IPS-20b (cell line): Measurements from ENCODE around the gene RAB11FIP4.

Experiments
- H3K27ac ChIP-seq: one replicate; pipeline ENCODE4 v1.5.1; 2013; ENCODE audit warnings: low read length
- H3K27me3 ChIP-seq: 2 replicates; pipeline ENCODE4 v1.6.1; 2013; ENCODE audit warnings: mild to moderate bottlenecking, low read length, inconsistent platforms; ENCODE audit not compliant: insufficient read depth
- H3K36me3 ChIP-seq: 2 replicates; pipeline ENCODE4 v1.6.1; 2013; ENCODE audit warnings: low read depth, mild to moderate bottlenecking, inconsistent platforms, low read length, moderate library complexity; ENCODE audit not compliant: insufficient read depth
- H3K4me1 ChIP-seq: 2 replicates; pipeline ENCODE4 v1.6.1; 2013; ENCODE audit warnings: mild to moderate bottlenecking, control low read depth, inconsistent platforms, low read length, moderate library complexity; ENCODE audit not compliant: insufficient read depth
- H3K4me3 ChIP-seq: 2 replicates; pipeline ENCODE4 v1.5.1; 2013; ENCODE audit warnings: mild to moderate bottlenecking, low read length, inconsistent platforms
- H3K9ac ChIP-seq: 2 replicates; pipeline ENCODE4 v1.6.1; 2013; ENCODE audit warnings: low read depth, mild to moderate bottlenecking, inconsistent platforms, low read length, moderate library complexity
- H3K9me3 ChIP-seq: 2 replicates; pipeline ENCODE4 v1.6.1; 2013; ENCODE audit warnings: mild to moderate bottlenecking, low read depth, low read length, inconsistent platforms; ENCODE audit not compliant: insufficient read depth

Gene RAB11FIP4

GRCh38 chr17:31518478-31518877 is 127.0 kb downstream of the RAB11FIP4 start:
- Histone ChIP-seq H3K4me3 (no peak overlapping the region), H3K36me3 (peaks cover 28% of the 10 kb centered on the region), H3K9me3 (no peaks in the 10 kb centered on the region), H3K27ac (no peak overlapping the region), H3K4me1 (no peaks in the 10 kb centered on the region), H3K27me3 (no peaks in the 10 kb centered on the region), H3K9ac (no peak overlapping the region)

GRCh38 chr17:31521632-31522283 is 130.3 kb downstream of the RAB11FIP4 start:
- Histone ChIP-seq H3K36me3 (peaks cover 42% of the 10 kb centered on the region), H3K9me3 (no peaks in the 10 kb centered on the region), H3K27ac (no peak overlapping the region), H3K4me1 (no peaks in the 10 kb centered on the region), H3K9ac (no peak overlapping the region), H3K4me3 (no peak overlapping the region), H3K27me3 (no peaks in the 10 kb centered on the region)

- H3K27me3 ChIP-seq, result no peaks in the 10 kb centered on the region
- H3K9ac ChIP-seq, result no peak overlapping the region
- no peak overlapping the region for H3K27ac ChIP-seq
- no peaks in the 10 kb centered on the region for H3K4me1 ChIP-seq
- peaks cover 47% of the 10 kb centered on the region for H3K36me3 ChIP-seq
- H3K9me3 ChIP-seq, result no peaks in the 10 kb centered on the region
- H3K4me3 ChIP-seq, result no peak overlapping the region
These were observed 130.9 kb downstream of the RAB11FIP4 start for GRCh38 chr17:31522284-31522931.

GRCh38 chr17:31522987-31523495 is 131.6 kb downstream of the RAB11FIP4 start:
- Histone ChIP-seq H3K4me1 (no peaks in the 10 kb centered on the region), H3K9ac (no peak overlapping the region), H3K27ac (no peak overlapping the region), H3K9me3 (no peaks in the 10 kb centered on the region), H3K36me3 (peaks cover 54% of the 10 kb centered on the region), H3K4me3 (no peak overlapping the region), H3K27me3 (no peaks in the 10 kb centered on the region)

GRCh38 chr17:31523862-31524730 is 132.6 kb downstream of the RAB11FIP4 start:
- Histone ChIP-seq H3K36me3 (peaks cover 59% of the 10 kb centered on the region), H3K27me3 (no peaks in the 10 kb centered on the region), H3K9ac (no peak overlapping the region), H3K27ac (no peak overlapping the region), H3K9me3 (no peaks in the 10 kb centered on the region), H3K4me3 (no peak overlapping the region), H3K4me1 (no peaks in the 10 kb centered on the region)

- no peak overlapping the region for H3K4me3 ChIP-seq
- no peak overlapping the region for H3K9ac ChIP-seq
- H3K4me1 ChIP-seq, result no peaks in the 10 kb centered on the region
- H3K36me3 ChIP-seq, result peaks cover 64% of the 10 kb centered on the region
- peak overlapping the region; percentile 33 for H3K27ac ChIP-seq
- no peaks in the 10 kb centered on the region for H3K27me3 ChIP-seq
- H3K9me3 ChIP-seq, result no peaks in the 10 kb centered on the region
These were observed 133.7 kb downstream of the RAB11FIP4 start for GRCh38 chr17:31524926-31525800.

- Histone ChIP-seq H3K4me3 (no peak overlapping the region), H3K4me1 (no peaks in the 10 kb centered on the region), H3K9ac (no peak overlapping the region), H3K9me3 (no peaks in the 10 kb centered on the region), H3K27me3 (no peaks in the 10 kb centered on the region), H3K36me3 (peaks cover 70% of the 10 kb centered on the region), H3K27ac (no peak overlapping the region)
These were observed 134.5 kb downstream of the RAB11FIP4 start for GRCh38 chr17:31525801-31526549.

GRCh38 chr17:31527606-31528005 is 136.1 kb downstream of the RAB11FIP4 start:
- no peak overlapping the region for H3K9ac ChIP-seq
- no peak overlapping the region for H3K27ac ChIP-seq
- H3K4me3 ChIP-seq, result no peak overlapping the region
- no peaks in the 10 kb centered on the region for H3K9me3 ChIP-seq
- H3K36me3 ChIP-seq, result peaks cover 74% of the 10 kb centered on the region
- H3K4me1 ChIP-seq, result no peaks in the 10 kb centered on the region
- no peaks in the 10 kb centered on the region for H3K27me3 ChIP-seq

- no peak overlapping the region for H3K27ac ChIP-seq
- H3K9me3 ChIP-seq, result no peaks in the 10 kb centered on the region
- H3K9ac ChIP-seq, result no peak overlapping the region
- H3K27me3 ChIP-seq, result no peaks in the 10 kb centered on the region
- no peak overlapping the region for H3K4me3 ChIP-seq
- H3K36me3 ChIP-seq, result peaks cover 71% of the 10 kb centered on the region
- H3K4me1 ChIP-seq, result no peaks in the 10 kb centered on the region
These were observed 136.9 kb downstream of the RAB11FIP4 start for GRCh38 chr17:31528291-31528874.

GRCh38 chr17:31529841-31530251 is 138.4 kb downstream of the RAB11FIP4 start:
- Histone ChIP-seq H3K9me3 (no peaks in the 10 kb centered on the region), H3K9ac (no peak overlapping the region), H3K36me3 (peaks cover 61% of the 10 kb centered on the region), H3K4me3 (no peak overlapping the region), H3K27me3 (no peaks in the 10 kb centered on the region), H3K27ac (no peak overlapping the region), H3K4me1 (no peaks in the 10 kb centered on the region)
